ENCODE results near the gene CMC4. TPM values are rescaled to one million over a fixed set of nuclear protein-coding genes. Genes with fewer than 3 reads are reported as not detected.
A peak's percentile ranks its signal among the peaks of the same experiment; 100 is the strongest.

Gene CMC4, protein sequence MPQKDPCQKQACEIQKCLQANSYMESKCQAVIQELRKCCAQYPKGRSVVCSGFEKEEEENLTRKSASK
- total RNA-seq, result 1 to 10 TPM in 1 of 2 donors, not detected in 1; 1.4 TPM

DNA sequence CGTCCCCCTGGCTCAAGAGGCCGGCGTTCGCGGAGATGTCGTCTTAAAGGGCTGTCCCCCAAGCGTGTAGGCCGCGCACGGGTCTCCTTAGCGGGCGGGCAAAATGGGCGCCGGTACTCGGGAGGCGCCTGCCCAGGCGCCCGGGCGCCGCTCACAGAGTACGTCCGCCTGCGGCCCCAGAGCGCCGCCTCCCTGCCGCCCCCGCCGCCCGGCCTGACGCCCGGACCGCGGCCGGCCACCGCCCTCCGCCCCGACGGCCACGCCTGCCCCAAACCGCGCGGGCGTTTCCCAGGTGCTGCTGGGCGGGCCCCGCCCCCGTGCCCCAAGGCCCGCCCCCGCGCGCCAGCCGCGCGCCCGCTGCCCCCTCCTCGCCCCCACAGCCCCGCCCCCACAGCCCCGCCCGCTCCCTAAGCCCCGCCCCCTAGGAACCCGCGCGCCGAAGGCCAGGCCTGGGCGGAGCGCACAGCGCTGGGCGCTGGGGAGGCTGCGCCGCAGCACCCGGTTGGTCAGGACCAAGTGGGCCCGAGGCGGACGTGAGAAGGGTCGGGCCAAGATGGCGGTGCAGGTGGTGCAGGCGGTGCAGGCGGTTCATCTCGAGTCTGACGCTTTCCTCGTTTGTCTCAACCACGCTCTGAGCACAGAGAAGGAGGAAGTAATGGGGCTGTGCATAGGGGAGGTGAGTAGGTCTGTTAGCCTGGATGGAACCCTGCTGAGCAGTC, at the start of gene CMC4, which contains the start of the genes BRCC3 and MTCP1:
Gene CMC4, minus strand, starts transcription at position 162 of the 719 bp plus-strand sequence. CDS start 7,113 bp downstream, outside the sequence.
Gene BRCC3, plus strand, starts transcription at position 534 of the 719 bp plus-strand sequence. Its CDS starts 20 bp downstream, at position 554.
Gene MTCP1, minus strand, starts transcription at position 162 of the 719 bp plus-strand sequence. CDS start 5,126 bp downstream, outside the sequence.
- ATAC-seq (peak; percentile 96 to 97), DNase-seq (ENCODE audit: low spot score) (peak; percentile 93)
- Mint-ChIP-seq H3K27me3 (peaks cover 0 to 6% of the 10 kb centered on the region in 2 donors), H3K4me3 (peak within 1 kb of the TSS; percentile 89), H3K9me3 (no peaks in the 10 kb centered on the region), H3K36me3 (peaks cover 22% of the 10 kb centered on the region), H3K4me1 (ENCODE audit: low read depth in 2 of 2) (peaks cover 21 to 38% of the 10 kb centered on the region in 2 donors), H3K27ac (peak within 1 kb of the TSS; percentile 78 to 82)

DNA sequence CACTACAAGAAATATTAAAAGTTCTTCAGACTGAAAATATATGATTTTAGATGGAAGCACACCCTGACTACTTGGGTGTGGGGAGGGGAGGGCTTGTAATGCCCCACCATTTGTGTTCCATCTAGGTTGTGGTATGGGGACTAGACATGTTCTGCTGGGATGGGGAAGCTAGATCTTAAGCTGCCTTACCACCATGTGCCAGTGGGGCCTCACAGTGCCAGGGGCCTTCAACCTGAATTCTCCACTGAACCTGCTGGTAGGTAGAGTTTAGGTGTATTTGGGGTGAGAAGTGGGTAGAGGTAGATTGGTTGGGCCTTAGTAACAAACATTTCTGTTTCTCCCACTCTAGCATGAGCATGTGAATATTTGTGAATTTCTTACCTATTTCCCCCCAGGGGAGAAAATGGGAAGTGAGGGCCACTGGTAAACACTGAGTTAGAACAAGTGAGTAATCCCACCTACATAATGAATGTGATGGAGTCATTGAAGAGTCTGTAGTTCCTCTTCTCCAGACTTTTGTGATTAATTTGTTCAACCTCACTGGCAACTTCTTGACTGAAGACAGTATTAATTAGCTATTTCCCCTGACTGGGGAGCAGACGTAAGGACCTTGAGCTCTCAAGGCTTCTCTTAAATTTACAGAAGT, 44.4 kb upstream of the CMC4 start:
- no peak overlapping the region for H3K27ac Mint-ChIP-seq
- H3K36me3 Mint-ChIP-seq, result peaks cover 6% of the 10 kb centered on the region
- peaks cover 0 to 4% of the 10 kb centered on the region in 2 donors for H3K4me1 Mint-ChIP-seq (ENCODE audit: low read depth in 2 of 2)
- DNase-seq (ENCODE audit: low spot score) (no peak), ATAC-seq (no peak)
- H3K4me3 Mint-ChIP-seq, result no peak overlapping the region
- no peaks in the 10 kb centered on the region for H3K9me3 Mint-ChIP-seq
- H3K27me3 Mint-ChIP-seq, result peaks cover 0 to 3% of the 10 kb centered on the region in 2 donors

DNA sequence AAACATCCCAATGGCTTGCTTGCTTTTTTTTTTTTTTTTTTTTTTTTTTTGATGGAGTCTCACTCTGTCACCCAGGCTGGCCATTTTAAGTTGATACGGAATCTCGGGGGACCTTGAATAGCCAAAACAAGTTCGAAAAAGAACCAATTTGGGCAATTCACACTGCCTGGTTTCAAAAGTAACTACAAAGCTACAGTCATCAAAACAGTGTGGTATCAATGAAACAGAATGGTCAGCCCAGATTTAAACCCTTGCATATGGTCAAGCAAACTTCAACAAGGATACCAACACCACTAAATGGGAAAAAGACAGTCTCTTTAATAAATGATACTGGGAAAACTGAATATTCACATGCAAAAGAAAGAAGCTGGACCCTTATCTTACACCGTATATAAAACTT, 42.2 kb upstream of the CMC4 start:
- Mint-ChIP-seq H3K9me3 (no peaks in the 10 kb centered on the region), H3K27ac (no peak overlapping the region), H3K4me1 (ENCODE audit: low read depth in 2 of 2) (peaks cover 0 to 7% of the 10 kb centered on the region in 2 donors), H3K27me3 (peaks cover 0 to 3% of the 10 kb centered on the region in 2 donors), H3K4me3 (no peak overlapping the region), H3K36me3 (peaks cover 6% of the 10 kb centered on the region)
- DNase-seq (ENCODE audit: low spot score) (no peak), ATAC-seq (no peak)

DNA sequence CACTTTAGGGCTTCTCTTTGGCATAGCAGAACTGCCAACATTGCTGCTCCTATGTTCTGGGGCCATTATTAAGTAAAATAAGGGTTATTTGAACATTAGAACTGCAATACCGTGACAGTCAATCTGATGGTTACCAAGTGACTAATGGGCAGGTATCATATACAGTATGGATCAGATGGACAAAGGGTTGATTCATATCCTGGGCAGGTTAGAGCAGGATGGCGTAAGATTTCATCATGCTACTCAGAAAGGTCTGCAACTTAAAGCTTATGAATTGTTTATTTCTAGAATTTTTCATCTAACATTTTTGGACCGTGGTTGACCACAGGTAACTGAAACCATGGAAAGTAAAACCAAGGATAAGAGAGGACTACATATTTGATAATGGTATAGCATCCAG, 41.2 kb upstream of the CMC4 start:
- peaks cover 0 to 7% of the 10 kb centered on the region in 2 donors for H3K4me1 Mint-ChIP-seq (ENCODE audit: low read depth in 2 of 2)
- ATAC-seq (no peak), DNase-seq (ENCODE audit: low spot score) (no peak)
- H3K27ac Mint-ChIP-seq, result no peak overlapping the region
- no peaks in the 10 kb centered on the region for H3K9me3 Mint-ChIP-seq
- peaks cover 0 to 5% of the 10 kb centered on the region in 2 donors for H3K27me3 Mint-ChIP-seq
- no peak overlapping the region for H3K4me3 Mint-ChIP-seq
- peaks cover 10% of the 10 kb centered on the region for H3K36me3 Mint-ChIP-seq

DNA sequence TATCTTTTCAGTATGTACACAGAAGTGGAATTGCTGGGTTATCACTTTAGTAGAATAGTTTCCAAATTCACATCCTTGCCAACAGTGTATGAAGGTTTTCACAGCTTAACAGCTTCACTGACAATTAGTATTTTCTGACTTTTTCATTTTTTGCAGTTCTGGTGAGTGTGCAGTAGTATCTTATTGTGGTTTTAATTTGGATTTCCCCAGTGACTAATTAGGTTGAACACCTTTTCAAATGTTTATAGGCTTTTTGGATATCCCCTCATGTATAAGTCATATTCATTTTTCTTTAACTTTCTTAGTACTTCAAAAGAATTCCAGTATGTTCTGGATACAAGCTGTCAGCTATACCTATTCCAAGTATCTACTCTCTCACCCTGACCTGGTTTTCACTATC, 37.5 kb upstream of the CMC4 start:
- peaks cover 17% of the 10 kb centered on the region for H3K36me3 Mint-ChIP-seq
- peak in 1 of 2 donors; percentile 31 for ATAC-seq
- H3K9me3 Mint-ChIP-seq, result no peaks in the 10 kb centered on the region
- no peak for DNase-seq (ENCODE audit: low spot score)
- H3K4me1 Mint-ChIP-seq (ENCODE audit: low read depth in 2 of 2), result peaks cover under 1 to 3% of the 10 kb centered on the region in 2 donors
- peaks cover 0 to 5% of the 10 kb centered on the region in 2 donors for H3K27me3 Mint-ChIP-seq
- H3K4me3 Mint-ChIP-seq, result no peak overlapping the region
- peak overlapping the region in 1 of 2 donors; percentile 17 for H3K27ac Mint-ChIP-seq

DNA sequence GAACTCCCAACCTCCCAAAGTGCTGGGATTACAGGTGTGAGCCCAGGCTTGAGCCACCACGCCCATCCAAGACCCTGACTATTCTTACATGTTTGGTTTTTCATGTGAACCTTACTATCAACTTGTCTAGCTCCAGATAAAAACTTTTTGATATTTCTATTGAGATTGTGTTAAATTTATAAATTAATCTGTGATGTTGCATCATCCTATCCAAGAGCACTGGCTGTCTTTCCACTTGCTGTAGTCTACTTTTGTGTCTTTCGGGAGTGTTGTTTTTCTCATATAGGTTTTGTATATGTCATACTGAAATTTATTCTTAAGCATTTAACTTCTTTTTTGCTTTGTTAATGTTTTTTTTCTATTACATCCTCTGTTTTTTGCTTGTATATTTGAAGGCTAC, 35.0 kb upstream of the CMC4 start:
- ATAC-seq (no peak), DNase-seq (ENCODE audit: low spot score) (no peak)
- H3K36me3 Mint-ChIP-seq, result peaks cover 11% of the 10 kb centered on the region
- no peak overlapping the region for H3K27ac Mint-ChIP-seq
- H3K4me3 Mint-ChIP-seq, result no peak overlapping the region
- peaks cover 0 to 2% of the 10 kb centered on the region in 2 donors for H3K27me3 Mint-ChIP-seq
- H3K9me3 Mint-ChIP-seq, result no peaks in the 10 kb centered on the region
- H3K4me1 Mint-ChIP-seq (ENCODE audit: low read depth in 2 of 2), result peaks cover 4 to 5% of the 10 kb centered on the region in 2 donors

DNA sequence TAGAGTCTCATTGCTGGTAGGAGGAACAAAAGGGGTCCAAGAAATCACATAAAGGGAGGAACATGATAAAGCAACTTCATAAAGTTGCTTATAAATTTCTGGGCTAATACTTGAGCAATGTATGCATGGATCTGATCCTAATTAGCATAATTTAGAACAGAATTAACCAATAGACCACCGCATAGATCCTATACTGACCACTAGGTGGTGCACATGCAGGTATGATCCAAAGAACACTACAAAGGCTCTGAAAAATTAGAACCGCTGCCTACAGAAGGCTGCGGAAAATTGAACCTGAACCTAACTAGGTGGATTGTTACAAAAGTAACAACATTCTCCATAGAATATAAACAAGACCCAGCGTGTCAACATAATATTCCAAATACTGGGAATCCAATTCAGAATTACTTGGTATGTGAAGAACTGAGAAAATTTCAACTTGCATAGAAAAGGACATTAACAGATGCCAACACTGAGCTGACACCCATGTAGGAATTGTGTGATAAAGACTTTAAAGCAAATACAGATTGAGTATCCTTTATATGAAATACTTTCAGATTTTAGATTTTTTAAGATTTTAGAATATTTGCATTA, 23.6 kb upstream of the CMC4 start:
- no peaks in the 10 kb centered on the region for H3K9me3 Mint-ChIP-seq
- H3K36me3 Mint-ChIP-seq, result peaks cover 4% of the 10 kb centered on the region
- DNase-seq (ENCODE audit: low spot score) (no peak), ATAC-seq (no peak)
- H3K27me3 Mint-ChIP-seq, result no peaks in the 10 kb centered on the region
- H3K4me3 Mint-ChIP-seq, result no peak overlapping the region
- peaks cover 0 to 3% of the 10 kb centered on the region in 2 donors for H3K4me1 Mint-ChIP-seq (ENCODE audit: low read depth in 2 of 2)
- no peak overlapping the region for H3K27ac Mint-ChIP-seq

DNA sequence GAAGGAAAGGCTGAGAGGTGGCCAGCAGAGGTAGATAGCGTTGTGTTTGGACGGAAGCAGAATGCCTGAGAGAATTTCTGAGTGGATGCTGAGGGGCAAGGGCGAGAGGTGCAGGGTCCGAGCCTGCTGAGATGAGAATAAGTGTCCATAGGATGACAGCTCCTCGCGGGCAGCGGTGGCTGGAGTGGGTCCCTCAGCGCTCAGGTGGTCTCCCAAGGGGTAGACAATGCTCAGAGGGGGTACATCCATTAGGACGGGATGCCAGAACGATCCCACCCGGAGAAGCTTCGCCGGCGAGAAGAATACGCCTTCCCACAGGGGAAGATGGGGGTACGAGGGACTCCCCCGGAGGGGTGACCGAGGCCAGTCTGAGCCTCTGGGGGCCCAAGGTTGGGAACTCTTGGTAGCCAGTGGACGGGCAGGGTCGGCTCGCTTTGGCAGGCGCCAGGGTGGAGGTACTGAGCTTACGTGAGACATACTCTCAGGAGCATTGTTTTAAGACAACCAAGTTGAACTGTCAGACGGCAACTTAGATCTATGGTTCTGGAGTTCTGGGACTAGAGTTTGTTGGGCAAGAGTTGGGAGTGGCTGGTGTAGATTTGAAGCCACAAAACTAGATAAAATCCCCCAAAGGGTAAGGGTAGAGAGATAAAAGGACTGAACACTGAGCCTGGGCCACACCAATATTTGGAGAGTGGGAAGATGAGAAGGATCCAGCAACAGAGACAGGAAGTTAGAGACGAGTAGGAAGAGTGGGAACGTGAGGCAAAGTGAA, 16.2 kb upstream of the CMC4 start:
- Mint-ChIP-seq H3K9me3 (no peaks in the 10 kb centered on the region), H3K27me3 (no peaks in the 10 kb centered on the region), H3K4me1 (ENCODE audit: low read depth in 2 of 2) (peaks cover 0 to 6% of the 10 kb centered on the region in 2 donors), H3K36me3 (peaks cover 7% of the 10 kb centered on the region), H3K27ac (no peak overlapping the region), H3K4me3 (no peak overlapping the region)
- ATAC-seq (no peak), DNase-seq (ENCODE audit: low spot score) (no peak)

DNA sequence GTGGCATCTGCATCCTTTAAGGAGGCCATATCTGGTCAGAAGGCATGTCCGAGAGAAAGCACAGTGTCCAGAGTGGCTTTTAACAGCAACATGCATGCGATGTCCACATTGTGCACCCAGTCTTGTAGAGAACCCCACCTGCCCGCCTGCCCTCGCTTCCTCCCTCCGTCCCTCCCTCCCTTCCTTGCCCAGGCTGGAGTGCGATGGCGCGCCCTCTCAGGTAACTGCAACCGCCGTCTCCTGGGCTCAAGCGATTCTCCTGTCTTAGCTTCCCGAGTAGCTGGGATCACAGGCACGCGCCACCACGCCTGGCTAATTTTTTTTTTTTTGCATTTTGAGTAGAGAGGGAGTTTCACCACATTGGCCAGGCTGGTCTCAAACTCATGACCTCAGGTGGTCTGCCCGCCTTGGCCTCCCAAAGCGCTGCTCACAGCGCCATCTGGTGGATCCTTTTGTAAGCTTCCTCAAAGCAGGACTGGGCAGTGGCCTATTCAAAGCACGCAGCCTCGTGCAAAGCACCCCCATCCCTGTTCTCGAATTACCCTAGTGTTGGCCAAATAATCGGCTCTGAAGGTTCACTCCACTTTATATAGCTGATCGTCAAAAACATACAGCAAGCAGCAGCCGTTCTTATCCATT, 15.4 kb upstream of the CMC4 start:
- ATAC-seq (peak in 1 of 2 donors; percentile 63), DNase-seq (ENCODE audit: low spot score) (no peak)
- Mint-ChIP-seq H3K27ac (no peak overlapping the region), H3K9me3 (no peaks in the 10 kb centered on the region), H3K4me3 (no peak overlapping the region), H3K36me3 (peaks cover 7% of the 10 kb centered on the region), H3K27me3 (no peaks in the 10 kb centered on the region), H3K4me1 (ENCODE audit: low read depth in 2 of 2) (peaks cover 0 to 6% of the 10 kb centered on the region in 2 donors)

DNA sequence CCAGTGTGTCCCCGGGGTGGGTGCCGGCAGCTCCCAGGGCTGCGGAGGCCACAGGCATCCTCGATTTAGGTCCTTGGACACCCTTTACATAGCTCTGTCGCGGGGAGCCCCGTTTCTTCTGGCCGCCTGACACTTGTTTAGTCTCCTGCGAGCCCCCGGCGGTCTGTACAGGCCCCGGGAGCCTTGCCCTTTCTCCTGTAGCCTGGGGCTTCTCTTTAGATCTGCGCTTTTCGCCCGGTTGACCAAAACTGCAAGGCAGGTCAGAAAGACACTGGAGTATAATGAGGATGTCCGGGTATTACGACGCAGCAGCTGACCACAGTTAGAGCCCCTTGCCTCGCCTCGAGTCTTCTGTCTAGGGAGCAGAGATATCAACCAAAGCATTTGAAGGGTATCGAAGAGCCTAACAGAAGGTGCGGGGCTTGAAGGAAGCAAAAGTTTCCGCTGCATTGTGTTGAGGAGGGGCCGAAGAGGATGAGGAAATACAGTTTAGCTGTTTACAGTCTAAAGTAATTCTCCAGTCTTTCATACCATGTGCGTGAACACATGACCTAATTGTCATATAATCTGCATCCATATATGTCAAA, 851 bp upstream of the CMC4 start:
- H3K4me3 Mint-ChIP-seq, result peak overlapping the region; percentile 89
- ATAC-seq (no peak), DNase-seq (ENCODE audit: low spot score) (no peak)
- peaks cover 0 to 6% of the 10 kb centered on the region in 2 donors for H3K27me3 Mint-ChIP-seq
- H3K36me3 Mint-ChIP-seq, result peaks cover 22% of the 10 kb centered on the region
- peaks cover 21 to 38% of the 10 kb centered on the region in 2 donors for H3K4me1 Mint-ChIP-seq (ENCODE audit: low read depth in 2 of 2)
- H3K27ac Mint-ChIP-seq, result peak overlapping the region; percentile 78 to 82
- H3K9me3 Mint-ChIP-seq, result no peaks in the 10 kb centered on the region

DNA sequence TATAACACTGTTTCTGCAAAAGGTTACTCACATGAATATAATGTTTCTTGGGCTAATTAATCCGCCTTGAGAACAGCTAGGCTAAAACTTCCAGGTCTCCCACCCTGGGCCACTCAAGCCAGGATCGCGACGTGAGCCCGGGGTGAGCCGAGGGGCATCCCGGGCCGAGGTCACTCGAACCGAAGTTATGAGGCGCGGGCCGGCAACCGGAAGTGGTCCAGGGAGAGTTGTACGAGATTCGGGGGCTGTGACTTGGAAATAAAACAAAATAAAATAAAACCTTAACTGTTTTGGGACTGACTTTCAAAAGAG, 317 bp downstream of the CMC4 start:
- peaks cover 21% of the 10 kb centered on the region for H3K36me3 Mint-ChIP-seq
- peaks cover 0 to 6% of the 10 kb centered on the region in 2 donors for H3K27me3 Mint-ChIP-seq
- H3K4me1 Mint-ChIP-seq (ENCODE audit: low read depth in 2 of 2), result peaks cover 21 to 38% of the 10 kb centered on the region in 2 donors
- peak in 1 of 2 donors; percentile 13 for ATAC-seq
- peak overlapping the region; percentile 87 for H3K4me3 Mint-ChIP-seq
- no peaks in the 10 kb centered on the region for H3K9me3 Mint-ChIP-seq
- peak; percentile 62 for DNase-seq (ENCODE audit: low spot score)
- peak overlapping the region; percentile 71 to 82 for H3K27ac Mint-ChIP-seq

DNA sequence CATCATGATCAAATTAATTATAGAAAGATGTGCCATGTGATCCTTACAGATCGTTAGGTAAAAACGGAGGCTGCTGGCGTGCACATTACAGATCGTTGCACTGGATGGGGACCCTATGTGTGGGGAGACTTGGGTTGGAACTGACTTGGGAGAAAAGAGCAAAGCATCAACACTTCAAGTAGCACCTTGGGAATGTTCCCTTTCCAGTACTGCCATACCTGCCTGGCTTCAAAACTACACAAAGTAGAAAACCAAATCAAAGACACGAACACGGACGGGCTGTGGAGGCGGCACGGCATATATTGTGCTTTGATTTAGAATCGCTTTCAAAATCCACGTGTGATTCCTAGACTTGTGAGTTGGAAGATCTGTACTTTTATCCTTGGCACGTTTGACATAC, 898 bp downstream of the CMC4 start:
- H3K27me3 Mint-ChIP-seq, result peaks cover 0 to 6% of the 10 kb centered on the region in 2 donors
- H3K9me3 Mint-ChIP-seq, result no peaks in the 10 kb centered on the region
- H3K27ac Mint-ChIP-seq, result peak overlapping the region; percentile 71 to 82
- peaks cover 15% of the 10 kb centered on the region for H3K36me3 Mint-ChIP-seq
- ATAC-seq (no peak), DNase-seq (ENCODE audit: low spot score) (no peak)
- H3K4me1 Mint-ChIP-seq (ENCODE audit: low read depth in 2 of 2), result peaks cover 23 to 32% of the 10 kb centered on the region in 2 donors
- H3K4me3 Mint-ChIP-seq, result peak overlapping the region; percentile 87

All from natural killer cell treated with Interleukin-12 subunit alpha and Interleukin-12 subunit beta and Interleukin-15 and Interleukin-18, amount 100 ng/mL, for 72 hours (primary cell).